Epithelial cell of esophagus (primary cell): ENCODE results near the gene PPP1CC.

ENCODE experiments used
- DNase-seq: peaks from one replicate; pipeline ENCODE4 v3.0.0; 2010; ENCODE audit warnings: low read depth
- H3K4me3 ChIP-seq: 2 replicates; pipeline ENCODE4 v1.5.1; 2011; ENCODE audit warnings: mild to moderate bottlenecking, low read length, control low read depth
- TF ChIP-seq, protein P1 (sequence below): IDR thresholded peaks from 2 replicates; pipeline ENCODE4 v1.5.1; 2011; ENCODE audit warnings: low read depth, mild to moderate bottlenecking, low read length, control low read depth, inconsistent platforms; ENCODE audit not compliant: insufficient read depth; ENCODE audit errors: missing control alignments

Gene PPP1CC

DNA sequence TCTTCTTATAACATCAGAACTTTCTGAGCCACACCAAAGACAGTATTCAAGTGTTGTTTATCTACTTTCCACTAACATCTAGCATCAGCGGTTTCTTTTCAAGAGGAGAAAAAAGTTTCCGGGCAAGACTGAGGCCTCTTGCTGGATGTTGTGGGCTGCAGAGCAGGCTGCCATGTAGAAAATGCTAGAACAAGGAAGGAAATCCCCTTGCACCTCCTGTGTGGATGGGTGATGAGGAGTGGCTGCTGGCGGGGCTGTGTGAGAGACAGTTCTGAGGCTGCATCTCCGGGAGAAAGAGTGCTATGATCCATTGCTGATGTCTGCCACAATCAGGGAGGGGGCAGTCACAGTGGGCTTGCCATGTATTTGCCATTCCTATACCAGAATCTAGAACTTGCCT lies 37.8 kb upstream of the PPP1CC start:
- no peak overlapping the region for H3K4me3 ChIP-seq
- TF ChIP-seq, protein P1, sequence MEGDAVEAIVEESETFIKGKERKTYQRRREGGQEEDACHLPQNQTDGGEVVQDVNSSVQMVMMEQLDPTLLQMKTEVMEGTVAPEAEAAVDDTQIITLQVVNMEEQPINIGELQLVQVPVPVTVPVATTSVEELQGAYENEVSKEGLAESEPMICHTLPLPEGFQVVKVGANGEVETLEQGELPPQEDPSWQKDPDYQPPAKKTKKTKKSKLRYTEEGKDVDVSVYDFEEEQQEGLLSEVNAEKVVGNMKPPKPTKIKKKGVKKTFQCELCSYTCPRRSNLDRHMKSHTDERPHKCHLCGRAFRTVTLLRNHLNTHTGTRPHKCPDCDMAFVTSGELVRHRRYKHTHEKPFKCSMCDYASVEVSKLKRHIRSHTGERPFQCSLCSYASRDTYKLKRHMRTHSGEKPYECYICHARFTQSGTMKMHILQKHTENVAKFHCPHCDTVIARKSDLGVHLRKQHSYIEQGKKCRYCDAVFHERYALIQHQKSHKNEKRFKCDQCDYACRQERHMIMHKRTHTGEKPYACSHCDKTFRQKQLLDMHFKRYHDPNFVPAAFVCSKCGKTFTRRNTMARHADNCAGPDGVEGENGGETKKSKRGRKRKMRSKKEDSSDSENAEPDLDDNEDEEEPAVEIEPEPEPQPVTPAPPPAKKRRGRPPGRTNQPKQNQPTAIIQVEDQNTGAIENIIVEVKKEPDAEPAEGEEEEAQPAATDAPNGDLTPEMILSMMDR: no peak
- DNase-seq: no peak

DNA sequence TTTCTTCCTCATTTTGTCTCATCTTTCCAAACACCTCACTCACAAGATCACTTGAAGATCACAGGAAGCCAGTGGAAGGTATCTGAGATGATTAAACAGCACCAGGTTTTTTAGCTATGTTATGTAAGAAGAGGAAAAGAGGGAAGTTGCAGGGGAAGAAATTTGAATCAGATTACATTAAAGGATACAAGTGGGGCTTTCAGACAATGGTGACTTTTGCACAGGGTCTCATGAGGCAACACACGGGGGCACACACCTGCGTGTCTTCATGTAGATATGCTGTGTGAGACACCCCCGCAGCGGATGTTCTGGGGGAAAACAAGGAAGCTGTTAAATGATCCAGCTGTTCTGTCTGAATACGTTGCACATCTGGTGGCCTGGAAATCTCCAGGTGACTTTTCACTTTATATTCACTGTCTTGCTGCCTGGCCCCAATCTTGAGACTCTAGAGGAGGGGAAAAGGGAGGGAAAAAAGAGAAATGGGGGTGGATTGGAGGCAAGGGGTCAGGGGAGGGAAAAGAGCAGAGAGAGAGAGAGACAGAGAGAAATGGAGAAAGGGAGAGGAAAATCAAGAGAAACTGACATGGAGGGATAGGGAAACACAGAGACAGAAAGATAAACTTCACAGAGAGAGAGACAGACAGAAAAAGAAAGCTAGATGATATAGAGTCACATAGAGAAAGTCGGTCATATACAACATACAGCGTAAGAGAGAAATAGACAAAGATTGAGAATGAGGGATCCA lies 36.3 kb upstream of the PPP1CC start:
- DNase-seq: no peak
- TF ChIP-seq, protein P1: no peak
- H3K4me3 ChIP-seq: no peak overlapping the region

DNA sequence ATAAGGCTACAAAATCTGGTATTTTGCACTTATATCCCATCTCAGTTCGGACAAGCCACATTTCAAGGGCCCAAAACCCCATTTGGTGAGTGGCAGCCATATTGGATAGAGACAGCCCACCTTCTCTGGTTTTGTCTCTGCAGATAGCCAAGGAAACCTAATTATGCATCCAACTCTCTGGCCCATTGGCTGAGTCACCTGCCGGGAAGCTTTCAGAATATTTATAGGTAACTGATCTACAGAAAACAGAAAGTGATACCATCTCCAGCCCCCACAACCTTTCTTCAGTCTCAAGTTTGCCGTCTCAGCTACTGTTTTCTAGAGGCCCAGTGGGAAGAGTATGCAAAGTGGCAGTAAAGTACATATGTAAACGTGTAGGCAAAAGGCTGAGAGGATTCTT lies 33.7 kb upstream of the PPP1CC start:
- no peak for DNase-seq
- TF ChIP-seq, protein P1: no peak
- no peak overlapping the region for H3K4me3 ChIP-seq

DNA sequence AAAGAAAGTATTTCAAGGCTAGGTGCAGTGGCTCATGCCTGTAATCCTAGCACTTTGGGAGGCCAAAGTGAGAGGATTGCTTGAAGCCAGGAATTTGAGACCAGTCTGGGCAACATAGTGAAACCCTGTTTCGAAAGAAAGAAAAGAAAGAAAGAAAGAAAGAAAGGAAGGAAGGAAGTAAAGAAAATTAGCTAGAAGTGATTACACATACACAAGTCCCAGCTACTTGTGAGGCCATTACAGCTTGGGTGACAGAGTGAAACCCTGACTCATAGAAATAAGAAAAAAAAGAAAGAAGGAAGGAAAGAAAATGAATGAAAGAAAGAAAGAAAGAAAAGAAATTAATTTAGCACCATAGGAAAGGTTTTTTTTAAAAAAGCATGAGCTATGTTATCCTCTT lies 33.3 kb upstream of the PPP1CC start:
- no peak overlapping the region for H3K4me3 ChIP-seq
- TF ChIP-seq, protein P1: no peak
- DNase-seq: no peak

DNA sequence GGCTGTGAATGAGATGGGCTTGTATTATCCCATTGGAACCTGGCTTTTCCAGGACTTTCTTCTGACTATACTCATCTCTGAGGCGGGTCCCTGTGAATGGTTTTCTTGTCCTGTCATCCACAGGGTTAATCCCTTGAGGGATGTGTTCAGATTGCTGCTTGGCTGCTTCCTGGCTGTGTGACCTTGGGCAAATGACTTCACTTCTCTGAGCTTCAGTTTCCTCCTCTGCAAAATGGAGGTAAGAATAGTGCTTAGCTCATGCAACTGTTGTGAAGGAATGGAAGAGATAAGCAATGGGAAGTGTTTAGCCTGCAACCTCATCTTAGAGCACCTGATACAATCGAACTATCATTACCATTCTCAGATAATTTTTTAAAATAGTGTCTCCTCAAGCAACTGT lies 32.1 kb upstream of the PPP1CC start:
- no peak overlapping the region for H3K4me3 ChIP-seq
- no peak for DNase-seq
- TF ChIP-seq, protein P1: no peak

DNA sequence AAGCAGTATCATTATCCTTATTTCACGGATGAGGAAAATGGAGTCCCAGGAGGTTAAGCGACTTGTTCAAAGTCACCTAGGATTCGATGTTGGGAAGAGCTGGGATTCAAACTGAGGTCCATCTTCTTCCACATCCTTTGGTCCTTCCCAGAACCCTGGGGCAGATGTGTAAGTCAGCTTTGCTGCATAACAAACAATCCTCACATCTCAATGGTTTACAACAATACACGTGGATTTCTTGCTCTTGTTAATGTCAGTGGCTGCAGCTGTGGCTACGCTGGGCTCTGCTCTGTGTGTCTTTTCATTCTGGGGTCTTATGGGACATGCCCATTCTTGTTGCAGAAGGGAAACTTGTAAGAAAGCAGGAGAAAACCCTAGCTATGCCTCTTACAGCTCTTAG lies 26.3 kb upstream of the PPP1CC start:
- TF ChIP-seq, protein P1: no peak
- no peak for DNase-seq
- H3K4me3 ChIP-seq: no peak overlapping the region

DNA sequence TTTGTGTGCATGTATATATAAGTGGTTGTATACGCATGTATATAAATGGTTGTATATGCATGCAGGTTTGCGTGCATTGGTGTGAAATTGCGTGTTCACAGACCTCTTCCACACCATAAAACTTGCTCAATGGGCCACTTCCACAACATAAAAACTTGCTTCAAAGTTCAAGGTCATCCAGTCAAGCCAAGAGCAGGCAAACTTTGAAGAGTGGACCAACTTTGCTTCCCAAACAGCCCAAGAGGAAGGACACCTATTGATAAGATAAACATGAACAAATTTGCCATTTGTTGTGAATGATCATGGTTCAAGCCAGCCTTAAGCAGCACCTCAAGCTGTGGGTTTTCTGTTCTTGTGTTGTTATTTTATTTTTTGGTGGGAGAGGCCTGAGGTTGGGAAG lies 25.2 kb upstream of the PPP1CC start:
- TF ChIP-seq, protein P1: no peak
- no peak for DNase-seq
- H3K4me3 ChIP-seq: no peak overlapping the region
